ENCODE results near the gene ST7. TPM values are rescaled to one million over a fixed set of nuclear protein-coding genes. Genes with fewer than 3 reads are reported as not detected.

The ST7 gene
- total RNA-seq, 1 donor from 2014 or later: 22.1 TPM

DNA sequence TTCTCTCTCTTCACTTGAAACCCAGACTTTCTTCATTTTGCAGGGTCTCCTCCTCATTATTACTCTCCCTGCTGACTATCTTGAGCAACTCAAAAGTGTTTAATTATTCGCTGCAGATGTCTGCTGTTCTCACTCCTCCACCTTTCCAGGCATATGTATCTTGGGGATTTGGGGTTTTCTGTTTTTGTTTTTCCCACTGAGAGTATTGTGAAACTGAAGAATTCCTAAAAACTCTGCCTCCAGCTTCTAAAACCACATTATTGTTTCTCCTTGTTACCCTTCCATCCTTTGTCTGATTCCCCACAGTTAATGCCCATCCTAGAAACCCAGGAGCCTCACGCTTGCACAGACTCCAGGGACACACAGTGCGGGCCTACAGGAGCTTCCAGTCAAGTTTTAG is 318.3 kb downstream of the ST7 start:
- DNase-seq (ENCODE audit: low spot score): no peak

DNA sequence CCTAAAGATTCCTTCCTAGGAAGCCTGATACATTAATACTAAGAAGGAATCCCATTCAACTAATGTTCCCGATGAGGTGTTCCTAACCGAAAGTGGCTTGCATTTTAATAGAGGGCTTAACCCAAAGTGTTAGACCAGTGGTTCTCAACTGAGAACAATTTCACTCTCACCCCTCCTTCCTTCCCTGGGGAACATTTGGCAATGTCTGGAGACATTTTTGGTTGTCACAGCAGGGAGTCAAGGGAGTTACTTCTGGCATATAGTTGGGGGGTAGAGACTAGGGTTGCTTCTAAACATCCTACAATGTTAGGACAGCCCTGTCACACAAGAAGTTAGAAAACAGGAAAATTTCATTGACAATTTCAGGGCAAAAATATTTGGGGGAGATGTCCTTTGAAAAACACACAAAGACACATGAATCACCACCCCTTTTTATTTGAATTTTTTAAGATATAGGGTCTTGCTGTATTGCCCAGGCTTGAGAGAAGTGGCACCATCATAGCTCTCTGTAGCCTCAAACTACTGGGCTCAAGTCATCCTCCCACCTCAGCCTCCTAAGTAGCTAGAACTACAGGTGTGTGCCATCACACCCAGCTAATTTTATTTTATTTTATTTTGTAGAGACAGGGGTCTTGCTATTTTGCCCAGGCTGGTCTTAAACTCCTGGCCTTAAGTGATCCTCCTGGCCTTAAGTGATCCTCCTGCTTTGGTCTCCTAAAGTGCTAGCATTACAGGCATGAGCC is 318.9 kb downstream of the ST7 start:
- DNase-seq (ENCODE audit: low spot score): no peak

DNA sequence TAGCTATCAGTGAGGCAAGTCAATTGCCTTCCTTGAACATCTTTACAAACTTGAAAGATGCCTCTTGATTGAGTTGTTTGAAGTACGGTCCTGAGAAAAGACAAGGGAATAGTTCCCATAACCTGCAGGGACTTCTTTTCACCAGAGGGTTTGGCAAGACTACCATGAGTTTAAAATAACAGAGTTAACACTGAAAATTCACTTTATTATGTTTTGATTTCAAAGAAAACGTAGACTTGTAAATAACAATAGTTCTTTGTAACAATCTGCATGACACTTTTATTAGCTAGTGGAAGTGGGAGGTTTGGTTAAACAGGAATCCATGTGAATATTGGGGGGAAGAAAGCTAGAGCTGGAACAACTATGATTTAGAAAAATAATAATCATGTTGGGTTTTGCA is 320.0 kb downstream of the ST7 start:
- DNase-seq (ENCODE audit: low spot score): no peak

DNA sequence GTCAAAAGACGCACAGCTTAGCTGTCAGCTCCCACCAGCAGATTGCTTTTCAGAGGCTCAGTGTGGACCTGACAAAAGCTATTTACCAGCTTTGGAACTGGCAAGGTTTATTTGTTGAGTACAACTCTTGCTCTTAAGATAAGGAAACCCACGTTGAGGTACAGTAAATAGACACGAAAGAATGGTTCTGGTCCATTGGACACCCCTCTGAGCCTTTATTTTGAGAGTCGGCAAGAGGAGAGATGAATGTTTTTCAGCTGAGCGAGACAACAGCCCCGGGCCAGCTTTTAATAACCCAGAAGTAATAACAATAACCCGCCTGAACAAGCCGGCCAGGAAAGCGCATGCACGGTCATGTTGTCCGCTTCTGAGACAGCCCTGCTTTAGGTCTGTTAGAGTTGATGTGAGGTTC is 320.5 kb downstream of the ST7 start:
- no peak for DNase-seq (ENCODE audit: low spot score)

DNA sequence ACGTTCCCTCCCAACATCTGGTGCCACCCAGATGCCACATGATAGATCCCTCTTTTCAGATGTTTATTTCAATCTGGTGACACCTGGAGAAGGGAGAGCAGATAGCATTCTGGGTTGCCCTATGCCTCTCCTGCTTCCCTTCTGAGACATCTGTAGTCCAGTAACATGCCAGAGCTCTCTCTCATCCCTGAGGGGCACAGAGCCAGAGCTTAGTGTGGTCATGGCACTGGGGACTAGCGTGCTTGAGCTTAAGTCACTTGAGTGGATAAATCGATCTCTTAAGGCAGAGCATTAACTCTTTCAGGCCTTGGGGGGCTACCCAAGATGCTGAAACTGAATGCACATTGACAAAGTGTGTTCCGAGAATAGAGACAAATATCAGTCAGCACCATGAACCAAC is 321.6 kb downstream of the ST7 start:
- no peak for DNase-seq (ENCODE audit: low spot score)

DNA sequence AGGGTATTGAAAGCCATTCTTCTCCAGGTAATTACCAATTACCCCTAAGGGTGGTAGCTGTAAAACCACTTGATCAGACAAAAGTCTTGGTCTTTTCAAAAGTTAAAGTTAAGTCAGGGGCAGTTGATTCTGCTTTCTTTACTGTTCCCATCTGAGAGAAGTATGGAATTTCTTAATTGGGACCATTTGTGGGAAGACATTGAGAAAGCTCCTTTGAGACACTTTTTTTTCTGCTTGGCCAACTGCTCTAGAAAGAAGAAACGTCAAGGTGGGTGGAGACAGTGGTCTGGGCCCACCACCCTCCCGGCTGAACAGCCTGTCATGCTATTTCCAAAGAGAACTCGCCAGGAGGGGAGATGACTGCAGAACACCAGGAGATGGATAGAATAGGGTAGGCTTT is 324.3 kb downstream of the ST7 start:
- DNase-seq (ENCODE audit: low spot score): no peak

DNA sequence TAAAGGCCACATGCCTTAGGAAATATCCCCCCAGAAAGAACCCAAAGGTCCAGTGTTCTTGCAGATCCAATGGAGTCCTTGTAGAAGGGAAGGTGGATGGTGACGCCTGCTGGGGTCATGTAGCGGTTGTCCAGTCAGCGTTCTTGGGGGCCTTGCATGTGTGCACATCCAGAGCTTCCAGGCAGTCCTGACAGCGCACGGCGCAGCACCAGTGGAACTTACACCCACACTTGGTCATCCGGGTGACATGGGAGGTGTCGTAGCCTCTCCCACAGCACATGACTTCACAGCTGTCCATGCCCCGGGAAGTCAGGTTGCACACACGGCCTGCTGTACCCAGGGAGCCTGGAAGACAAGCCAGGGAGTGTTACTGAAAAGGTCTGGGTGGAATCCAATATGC is 324.7 kb downstream of the ST7 start:
- DNase-seq (ENCODE audit: low spot score): no peak

DNA sequence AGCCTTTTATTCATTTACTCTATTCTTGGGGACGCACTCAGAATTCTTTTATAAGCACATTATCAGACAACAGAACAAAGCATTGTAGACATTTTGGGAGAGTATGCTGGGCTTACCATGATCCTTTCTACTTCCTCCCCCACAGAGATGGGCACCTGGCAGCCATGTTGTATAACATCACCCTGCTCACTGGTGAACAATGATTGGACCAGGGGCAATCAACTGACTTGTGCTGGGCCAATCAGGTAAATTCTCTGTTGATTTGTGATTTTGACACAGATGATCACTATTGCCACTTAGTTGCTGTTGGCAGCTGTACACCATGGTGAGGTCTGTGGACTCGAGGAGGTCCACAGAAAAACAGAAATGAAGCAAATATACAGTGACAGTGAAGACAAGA is 325.9 kb downstream of the ST7 start:
- DNase-seq (ENCODE audit: low spot score): no peak

Other genes with a start within 250 kb of the ST7 start
- gene CAPZA2, start 90.9 kb upstream of the ST7 start, total RNA-seq: 203 TPM